Measurements from ENCODE around the gene SEMA4C.

- no peak for TF ChIP-seq POLR2AphosphoS5 (IDR thresholded peaks at IDR 0.05; ENCODE audit: low read depth, low read length)
- no peak for TF ChIP-seq GATA2 (CRISPR knock-in tag; IDR thresholded peaks at IDR 0.05)
Measured at GRCh38 chr2:96898135-96898505, 28.2 kb upstream of the SEMA4C start.

Measured in SK-N-SH (cell line).